DOHH2 (cell line): ENCODE results near the gene LMOD1.
"Not testable (repeated sequence)": the region's sequence is repeated elsewhere in the genome, so short reads cannot be mapped to it uniquely, and the experiment has no call there.

Experiments
- CTCF ChIP-seq: fragments of 200-600 bp; sonication (generic); IDR thresholded peaks from one replicate; pipeline ENCODE4 v1.5.1; 2014; ENCODE audit warnings: antibody characterized with exemption, mild to moderate bottlenecking, low read depth, low read length; ENCODE audit not compliant: poor library complexity, severe bottlenecking
- EZH2phosphoT487 ChIP-seq: fragments of 200-600 bp; sonication (generic); IDR thresholded peaks from 2 replicates; pipeline ENCODE4 v1.6.1; 2017; ENCODE audit warnings: borderline replicate concordance, mild to moderate bottlenecking, antibody characterized with exemption, low read length, moderate library complexity, mixed read lengths

DNA sequence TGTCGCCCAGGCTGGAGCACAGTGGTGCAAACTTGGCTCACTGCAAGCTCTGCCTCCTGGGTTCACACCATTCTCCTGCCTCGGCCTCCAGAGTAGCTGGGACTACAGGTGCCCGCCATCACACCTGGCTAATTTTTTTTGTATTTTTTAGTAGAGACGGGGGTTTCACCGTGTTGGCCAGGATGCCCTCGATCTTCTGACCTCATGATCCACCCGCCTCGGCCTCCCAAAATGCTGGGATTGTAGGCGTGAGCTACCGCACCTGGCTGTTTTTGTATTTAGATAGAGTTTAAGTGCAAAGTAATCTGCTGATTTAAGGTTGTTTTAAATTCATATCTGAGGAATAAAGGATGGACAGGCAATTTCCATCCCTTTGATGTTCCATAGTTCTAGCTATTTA, 16.0 kb upstream of the LMOD1 start:
- TF ChIP-seq CTCF, EZH2phosphoT487: not testable (repeated sequence)
